Activated CD4-positive, alpha-beta T cell treated with anti-CD3 and anti-CD28 coated beads, Interleukin-10, Interleukin-2, amounts not matched to agents 100 ng/mL and 50 ng/mL, durations not matched to agents 16 hours and 8 hours (primary cell): ENCODE results near the gene QSOX2.

Experiments used
- DNase-seq: peaks from one replicate; pipeline ENCODE4 v3.0.0-alpha.2; 2020

QSOX2 gene

GRCh38 chr9:136245219-136246150, at the start of gene QSOX2:
Gene QSOX2, minus strand, starts transcription at chr9:136245812. Its CDS starts 9 bp downstream, at chr9:136245803.
- peak; percentile 88 for DNase-seq

GRCh38 chr9:136295055-136295454, 49.4 kb upstream of the QSOX2 start:
- DNase-seq, result no peak

- DNase-seq, result no peak
These were observed 48.8 kb upstream of the QSOX2 start for GRCh38 chr9:136294437-136294836.

DNA sequence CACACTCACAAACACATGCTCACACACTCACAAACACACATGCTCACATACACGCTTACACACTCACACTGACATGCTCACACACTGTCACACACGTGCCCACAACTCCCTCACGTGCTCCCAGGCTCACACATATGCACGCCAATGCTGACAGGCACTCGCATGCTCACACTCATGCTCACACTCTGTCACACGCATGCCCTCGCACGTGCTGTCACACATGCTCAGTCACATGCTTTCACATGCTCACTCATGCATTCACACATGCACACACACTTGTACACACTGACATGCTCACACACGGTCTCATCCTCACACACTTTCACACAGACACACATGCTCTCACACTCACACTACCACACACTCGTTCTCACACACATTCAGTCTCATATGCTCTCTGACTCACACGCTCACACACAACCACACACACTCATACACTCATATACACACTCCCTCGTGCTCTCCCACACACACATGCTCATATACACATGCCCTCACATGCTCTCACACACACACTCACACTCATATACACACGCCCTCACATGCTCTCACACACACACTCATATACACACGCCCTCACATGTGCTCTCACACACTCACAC, 48.0 kb upstream of the QSOX2 start:
- DNase-seq, result no peak

- no peak for DNase-seq
These were observed 47.2 kb upstream of the QSOX2 start for GRCh38 chr9:136292591-136293448.

- DNase-seq, result no peak
These were observed 46.5 kb upstream of the QSOX2 start for GRCh38 chr9:136292026-136292538.

DNA sequence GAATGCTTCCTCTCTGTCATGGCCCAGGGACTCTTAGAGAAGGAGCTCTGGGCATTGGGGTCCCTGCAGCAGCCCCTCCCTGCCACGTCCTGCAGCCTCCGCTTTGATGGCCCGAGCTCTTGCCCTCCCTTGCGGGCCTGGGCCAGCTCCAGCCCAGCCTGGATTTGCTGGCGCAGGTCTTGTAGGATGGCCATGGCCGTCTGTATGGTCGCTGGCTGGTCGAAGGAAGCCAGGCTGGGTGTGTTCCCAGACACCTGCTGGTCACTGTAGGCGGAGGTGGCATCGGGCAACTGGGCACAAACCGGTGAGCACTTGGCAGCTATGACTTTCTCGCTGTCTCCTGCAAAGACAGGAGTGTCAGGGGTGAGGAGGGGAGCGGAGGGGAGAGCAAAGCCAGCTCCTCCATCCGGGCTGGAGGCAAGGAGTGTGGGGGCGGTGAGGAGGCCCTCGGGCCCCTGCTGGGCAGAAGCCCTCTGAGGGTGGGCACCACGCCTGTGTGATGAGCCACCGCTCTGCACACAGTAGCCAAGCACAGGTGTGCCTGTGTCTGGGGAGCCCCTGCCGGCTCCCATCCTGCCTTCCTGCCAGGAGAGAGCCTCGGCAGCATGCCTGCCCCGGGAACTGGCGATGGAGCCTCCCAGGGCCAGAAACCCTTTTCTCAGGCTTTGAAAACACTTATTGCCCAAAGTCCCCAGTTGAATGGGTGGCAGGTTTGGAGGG, 45.9 kb upstream of the QSOX2 start:
- DNase-seq, result no peak

DNA sequence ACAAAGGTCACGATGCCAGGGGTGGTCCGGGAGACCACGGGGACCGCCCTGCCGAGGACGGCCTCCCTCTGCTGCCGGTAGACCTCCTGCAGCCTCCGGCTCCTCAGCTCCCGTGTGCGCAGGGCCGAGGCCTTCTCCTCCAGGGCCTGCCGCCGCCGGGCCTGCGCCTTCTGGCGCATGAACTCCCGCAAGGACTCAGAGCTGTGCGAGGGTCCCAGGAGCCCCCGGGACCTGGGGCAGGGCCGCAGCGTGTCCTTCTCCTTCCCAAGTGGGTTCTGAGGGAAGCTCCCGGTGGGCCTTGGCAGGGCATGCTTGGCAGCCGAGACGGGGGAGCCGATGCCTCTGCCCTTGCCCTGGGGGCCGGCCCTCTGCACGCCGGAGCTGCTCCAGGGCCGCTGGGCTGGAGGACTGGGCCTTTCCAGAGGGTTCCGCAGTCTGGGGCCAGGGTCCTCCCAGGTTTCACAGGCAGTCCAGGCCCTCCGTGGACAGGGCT, 44.9 kb upstream of the QSOX2 start:
- DNase-seq, result no peak

DNA sequence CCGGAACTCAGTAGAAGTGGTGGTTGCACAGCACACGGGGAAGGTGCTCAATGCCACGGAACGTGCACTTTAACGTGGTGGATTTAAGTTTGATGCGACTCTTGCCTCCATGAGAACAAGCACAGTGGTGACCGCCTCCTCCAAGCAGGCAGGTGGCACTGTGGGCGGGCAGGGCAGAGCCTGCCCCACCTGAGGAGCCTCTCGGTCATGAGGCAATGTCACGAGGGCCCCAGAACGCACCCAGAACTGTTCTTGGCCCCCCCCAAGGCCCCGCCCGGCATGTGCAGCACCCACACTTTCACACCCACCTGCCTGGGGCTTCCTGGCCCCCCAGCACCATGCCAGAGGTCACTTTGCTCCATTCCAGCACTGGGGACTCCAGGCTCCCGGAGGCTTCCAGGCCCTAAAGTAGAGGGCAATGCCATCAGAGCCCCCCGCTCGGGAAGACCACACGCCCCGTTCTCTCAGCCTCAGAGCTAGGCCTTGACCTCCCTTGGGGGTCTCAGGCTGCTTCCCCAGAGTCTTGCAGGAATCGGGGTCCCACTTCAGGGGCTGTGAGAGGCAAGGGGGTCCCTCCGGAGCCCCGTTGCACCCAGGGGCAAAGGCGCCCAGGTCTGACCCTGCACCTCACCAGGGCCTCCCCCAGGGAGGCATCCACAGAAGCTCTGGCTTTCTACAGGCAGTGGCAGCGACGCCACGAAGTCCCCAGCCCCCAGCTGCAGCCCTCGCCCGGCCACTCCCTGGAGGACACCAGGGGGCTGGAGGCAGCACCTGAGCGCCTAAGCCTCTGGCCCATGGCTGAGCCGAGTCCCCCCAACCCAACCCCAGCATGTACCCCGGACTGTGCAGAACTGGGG, 44.3 kb upstream of the QSOX2 start:
- DNase-seq, result no peak

GRCh38 chr9:136287960-136288753, 42.5 kb upstream of the QSOX2 start:
- no peak for DNase-seq

DNA sequence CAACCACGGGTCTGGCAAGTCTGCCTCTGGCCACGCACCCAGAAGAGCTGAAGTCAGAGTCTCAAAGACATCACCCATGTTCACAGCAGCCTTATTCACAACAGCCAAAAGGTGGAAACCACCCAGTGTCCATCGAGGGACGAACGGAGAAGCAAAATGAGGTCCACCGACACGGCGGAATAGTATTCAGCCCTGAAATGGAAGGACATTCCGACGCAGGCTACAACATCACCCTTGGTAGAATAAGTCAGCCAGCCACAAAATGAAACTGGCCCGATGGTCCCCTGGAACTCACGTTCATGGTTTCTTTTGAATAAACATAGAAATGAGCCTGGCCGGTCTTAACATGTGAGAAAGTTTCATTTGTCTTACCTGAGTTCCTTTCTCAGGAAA, 41.4 kb upstream of the QSOX2 start:
- no peak for DNase-seq

- DNase-seq, result no peak
These were observed 40.9 kb upstream of the QSOX2 start for GRCh38 chr9:136286359-136286986.

- no peak for DNase-seq
These were observed 40.1 kb upstream of the QSOX2 start for GRCh38 chr9:136285501-136286358.

GRCh38 chr9:136284951-136285350, 39.3 kb upstream of the QSOX2 start:
- DNase-seq, result no peak

DNA sequence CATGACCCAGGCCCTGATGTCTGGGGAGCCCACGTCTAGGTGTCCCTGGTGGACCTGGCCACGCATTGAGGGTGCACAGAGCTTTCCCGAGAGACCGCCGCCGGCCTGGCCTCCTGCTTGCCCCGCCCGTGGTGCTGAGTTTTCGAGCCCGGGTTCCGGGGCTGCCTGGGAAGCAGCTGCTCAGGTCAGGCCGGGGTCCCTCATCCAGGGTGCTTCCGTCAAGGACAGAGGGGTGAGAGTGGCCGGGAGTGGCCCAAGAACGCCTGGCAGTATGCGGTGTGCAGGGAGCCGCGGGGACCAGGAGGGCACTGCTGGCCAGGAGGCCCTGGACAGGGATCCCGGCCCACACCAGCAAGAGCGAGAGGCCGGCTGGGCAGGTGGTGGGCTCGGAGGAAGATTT, 38.7 kb upstream of the QSOX2 start:
- DNase-seq, result no peak

DNA sequence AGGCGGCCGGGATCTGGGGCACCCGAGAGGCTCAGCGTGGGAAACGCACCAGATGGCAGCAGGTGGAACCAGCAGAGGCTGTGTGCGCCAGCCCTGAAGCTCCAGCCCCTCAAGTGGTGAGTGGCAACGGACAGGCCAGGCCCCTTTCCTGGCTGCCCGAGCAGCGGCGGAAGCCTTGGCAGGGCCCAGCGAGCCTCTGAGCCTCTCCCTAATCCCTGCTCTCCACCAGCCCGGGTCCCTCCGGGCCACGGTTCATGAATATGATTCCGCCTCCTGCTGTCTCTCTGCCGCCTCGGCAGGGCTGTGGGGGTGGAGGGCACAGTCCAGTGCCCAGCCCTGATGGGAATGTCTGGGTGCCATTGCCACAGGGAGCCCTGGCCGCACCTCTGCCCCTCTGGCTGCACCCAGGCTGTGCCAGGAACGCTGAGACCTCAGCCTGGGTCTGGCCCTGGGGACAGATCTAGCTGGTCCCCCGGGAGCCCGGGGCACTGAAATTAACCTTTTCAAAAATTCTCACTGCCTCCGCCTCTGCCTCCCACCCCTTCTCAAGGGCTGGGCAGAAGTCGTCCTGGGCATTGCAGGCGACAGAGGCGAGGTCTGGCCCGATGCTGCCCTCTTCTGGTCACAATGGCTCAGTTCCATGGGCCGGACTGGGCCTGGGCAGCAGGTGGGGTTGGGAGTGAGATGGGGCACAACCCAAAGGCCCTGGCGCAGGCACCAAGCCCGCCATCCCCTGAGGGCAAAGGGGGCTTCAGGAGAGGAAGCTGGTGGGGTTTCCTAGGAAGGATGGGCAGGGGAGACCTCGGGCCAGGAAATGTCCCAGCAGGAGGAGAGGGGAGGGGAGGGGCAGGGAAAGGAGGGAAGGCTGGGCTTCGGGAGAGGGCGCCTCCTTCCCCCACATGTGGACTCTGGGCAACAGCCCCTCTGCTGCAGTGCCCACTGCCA, 38.0 kb upstream of the QSOX2 start:
- peak; percentile 77 for DNase-seq

- no peak for DNase-seq
These were observed 36.8 kb upstream of the QSOX2 start for GRCh38 chr9:136282272-136282861.
